Measurements from ENCODE around the gene GNAT1.

- TF ChIP-seq KAT7 (CRISPR knock-in tag; IDR thresholded peaks at IDR 0.05; ENCODE audit: borderline replicate concordance) (no peak), NR1H2 (CRISPR knock-in tag; IDR thresholded peaks at IDR 0.05) (no peak), USF1 (CRISPR knock-in tag; IDR thresholded peaks at IDR 0.05) (no peak), MAX (CRISPR knock-in tag; IDR thresholded peaks at IDR 0.05) (no peak), SP1 (CRISPR knock-in tag; conservative IDR thresholded peaks at IDR 0.05) (no peak), SMAD3 (CRISPR knock-in tag; IDR thresholded peaks at IDR 0.05; ENCODE audit: borderline replicate concordance) (no peak), ELF4 (CRISPR knock-in tag; IDR thresholded peaks at IDR 0.05; ENCODE audit: low read depth) (no peak), SMAD4 (CRISPR knock-in tag; IDR thresholded peaks at IDR 0.05) (no peak), ARID4B (CRISPR knock-in tag; IDR thresholded peaks at IDR 0.05; ENCODE audit: borderline replicate concordance) (no peak)
- TF ChIP-seq, protein P1, sequence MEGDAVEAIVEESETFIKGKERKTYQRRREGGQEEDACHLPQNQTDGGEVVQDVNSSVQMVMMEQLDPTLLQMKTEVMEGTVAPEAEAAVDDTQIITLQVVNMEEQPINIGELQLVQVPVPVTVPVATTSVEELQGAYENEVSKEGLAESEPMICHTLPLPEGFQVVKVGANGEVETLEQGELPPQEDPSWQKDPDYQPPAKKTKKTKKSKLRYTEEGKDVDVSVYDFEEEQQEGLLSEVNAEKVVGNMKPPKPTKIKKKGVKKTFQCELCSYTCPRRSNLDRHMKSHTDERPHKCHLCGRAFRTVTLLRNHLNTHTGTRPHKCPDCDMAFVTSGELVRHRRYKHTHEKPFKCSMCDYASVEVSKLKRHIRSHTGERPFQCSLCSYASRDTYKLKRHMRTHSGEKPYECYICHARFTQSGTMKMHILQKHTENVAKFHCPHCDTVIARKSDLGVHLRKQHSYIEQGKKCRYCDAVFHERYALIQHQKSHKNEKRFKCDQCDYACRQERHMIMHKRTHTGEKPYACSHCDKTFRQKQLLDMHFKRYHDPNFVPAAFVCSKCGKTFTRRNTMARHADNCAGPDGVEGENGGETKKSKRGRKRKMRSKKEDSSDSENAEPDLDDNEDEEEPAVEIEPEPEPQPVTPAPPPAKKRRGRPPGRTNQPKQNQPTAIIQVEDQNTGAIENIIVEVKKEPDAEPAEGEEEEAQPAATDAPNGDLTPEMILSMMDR (IDR thresholded peaks at IDR 0.05), result no peak
- TF ChIP-seq, protein P2, sequence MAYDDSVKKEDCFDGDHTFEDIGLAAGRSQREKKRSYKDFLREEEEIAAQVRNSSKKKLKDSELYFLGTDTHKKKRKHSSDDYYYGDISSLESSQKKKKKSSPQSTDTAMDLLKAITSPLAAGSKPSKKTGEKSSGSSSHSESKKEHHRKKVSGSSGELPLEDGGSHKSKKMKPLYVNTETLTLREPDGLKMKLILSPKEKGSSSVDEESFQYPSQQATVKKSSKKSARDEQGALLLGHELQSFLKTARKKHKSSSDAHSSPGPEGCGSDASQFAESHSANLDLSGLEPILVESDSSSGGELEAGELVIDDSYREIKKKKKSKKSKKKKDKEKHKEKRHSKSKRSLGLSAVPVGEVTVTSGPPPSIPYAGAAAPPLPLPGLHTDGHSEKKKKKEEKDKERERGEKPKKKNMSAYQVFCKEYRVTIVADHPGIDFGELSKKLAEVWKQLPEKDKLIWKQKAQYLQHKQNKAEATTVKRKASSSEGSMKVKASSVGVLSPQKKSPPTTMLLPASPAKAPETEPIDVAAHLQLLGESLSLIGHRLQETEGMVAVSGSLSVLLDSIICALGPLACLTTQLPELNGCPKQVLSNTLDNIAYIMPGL (CRISPR knock-in tag; IDR thresholded peaks at IDR 0.05), result no peak
- TF ChIP-seq, protein P3, sequence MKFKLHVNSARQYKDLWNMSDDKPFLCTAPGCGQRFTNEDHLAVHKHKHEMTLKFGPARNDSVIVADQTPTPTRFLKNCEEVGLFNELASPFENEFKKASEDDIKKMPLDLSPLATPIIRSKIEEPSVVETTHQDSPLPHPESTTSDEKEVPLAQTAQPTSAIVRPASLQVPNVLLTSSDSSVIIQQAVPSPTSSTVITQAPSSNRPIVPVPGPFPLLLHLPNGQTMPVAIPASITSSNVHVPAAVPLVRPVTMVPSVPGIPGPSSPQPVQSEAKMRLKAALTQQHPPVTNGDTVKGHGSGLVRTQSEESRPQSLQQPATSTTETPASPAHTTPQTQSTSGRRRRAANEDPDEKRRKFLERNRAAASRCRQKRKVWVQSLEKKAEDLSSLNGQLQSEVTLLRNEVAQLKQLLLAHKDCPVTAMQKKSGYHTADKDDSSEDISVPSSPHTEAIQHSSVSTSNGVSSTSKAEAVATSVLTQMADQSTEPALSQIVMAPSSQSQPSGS (CRISPR knock-in tag; IDR thresholded peaks at IDR 0.05; ENCODE audit: borderline replicate concordance, low read depth), result no peak
- TF ChIP-seq, protein P4, sequence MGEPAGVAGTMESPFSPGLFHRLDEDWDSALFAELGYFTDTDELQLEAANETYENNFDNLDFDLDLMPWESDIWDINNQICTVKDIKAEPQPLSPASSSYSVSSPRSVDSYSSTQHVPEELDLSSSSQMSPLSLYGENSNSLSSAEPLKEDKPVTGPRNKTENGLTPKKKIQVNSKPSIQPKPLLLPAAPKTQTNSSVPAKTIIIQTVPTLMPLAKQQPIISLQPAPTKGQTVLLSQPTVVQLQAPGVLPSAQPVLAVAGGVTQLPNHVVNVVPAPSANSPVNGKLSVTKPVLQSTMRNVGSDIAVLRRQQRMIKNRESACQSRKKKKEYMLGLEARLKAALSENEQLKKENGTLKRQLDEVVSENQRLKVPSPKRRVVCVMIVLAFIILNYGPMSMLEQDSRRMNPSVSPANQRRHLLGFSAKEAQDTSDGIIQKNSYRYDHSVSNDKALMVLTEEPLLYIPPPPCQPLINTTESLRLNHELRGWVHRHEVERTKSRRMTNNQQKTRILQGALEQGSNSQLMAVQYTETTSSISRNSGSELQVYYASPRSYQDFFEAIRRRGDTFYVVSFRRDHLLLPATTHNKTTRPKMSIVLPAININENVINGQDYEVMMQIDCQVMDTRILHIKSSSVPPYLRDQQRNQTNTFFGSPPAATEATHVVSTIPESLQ (CRISPR knock-in tag; IDR thresholded peaks at IDR 0.05), result no peak
- TF ChIP-seq, protein P5, sequence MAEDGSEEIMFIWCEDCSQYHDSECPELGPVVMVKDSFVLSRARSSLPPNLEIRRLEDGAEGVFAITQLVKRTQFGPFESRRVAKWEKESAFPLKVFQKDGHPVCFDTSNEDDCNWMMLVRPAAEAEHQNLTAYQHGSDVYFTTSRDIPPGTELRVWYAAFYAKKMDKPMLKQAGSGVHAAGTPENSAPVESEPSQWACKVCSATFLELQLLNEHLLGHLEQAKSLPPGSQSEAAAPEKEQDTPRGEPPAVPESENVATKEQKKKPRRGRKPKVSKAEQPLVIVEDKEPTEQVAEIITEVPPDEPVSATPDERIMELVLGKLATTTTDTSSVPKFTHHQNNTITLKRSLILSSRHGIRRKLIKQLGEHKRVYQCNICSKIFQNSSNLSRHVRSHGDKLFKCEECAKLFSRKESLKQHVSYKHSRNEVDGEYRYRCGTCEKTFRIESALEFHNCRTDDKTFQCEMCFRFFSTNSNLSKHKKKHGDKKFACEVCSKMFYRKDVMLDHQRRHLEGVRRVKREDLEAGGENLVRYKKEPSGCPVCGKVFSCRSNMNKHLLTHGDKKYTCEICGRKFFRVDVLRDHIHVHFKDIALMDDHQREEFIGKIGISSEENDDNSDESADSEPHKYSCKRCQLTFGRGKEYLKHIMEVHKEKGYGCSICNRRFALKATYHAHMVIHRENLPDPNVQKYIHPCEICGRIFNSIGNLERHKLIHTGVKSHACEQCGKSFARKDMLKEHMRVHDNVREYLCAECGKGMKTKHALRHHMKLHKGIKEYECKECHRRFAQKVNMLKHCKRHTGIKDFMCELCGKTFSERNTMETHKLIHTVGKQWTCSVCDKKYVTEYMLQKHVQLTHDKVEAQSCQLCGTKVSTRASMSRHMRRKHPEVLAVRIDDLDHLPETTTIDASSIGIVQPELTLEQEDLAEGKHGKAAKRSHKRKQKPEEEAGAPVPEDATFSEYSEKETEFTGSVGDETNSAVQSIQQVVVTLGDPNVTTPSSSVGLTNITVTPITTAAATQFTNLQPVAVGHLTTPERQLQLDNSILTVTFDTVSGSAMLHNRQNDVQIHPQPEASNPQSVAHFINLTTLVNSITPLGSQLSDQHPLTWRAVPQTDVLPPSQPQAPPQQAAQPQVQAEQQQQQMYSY (CRISPR knock-in tag; IDR thresholded peaks at IDR 0.05), result no peak
These were observed 20.5 kb downstream of the GNAT1 start for GRCh38 chr3:50211930-50212329.
